Testis (tissue), 2 donors: ENCODE data around the gene EIF2S3B.

Experiments used
- POLR2A ChIP-seq: fragments of 450-650 bp; IDR thresholded peaks from one replicate; pipeline ENCODE4 v1.6.1; 2017; ENCODE audit warnings: antibody characterized with exemption, mild to moderate bottlenecking, moderate library complexity
- TF ChIP-seq, protein P1 (sequence below), 3 experiments: fragments of 450-650 bp in 2 of 3; fragments of 200-600 bp in 1 of 3; sonication (generic) in 1 of 3; IDR thresholded peaks; one replicate each; pipeline ENCODE4 v1.5.1; 2016 to 2019; ENCODE audit warnings: antibody characterized with exemption in 3 of 3, mild to moderate bottlenecking in 2 of 3, moderate library complexity in 1 of 3

DNA sequence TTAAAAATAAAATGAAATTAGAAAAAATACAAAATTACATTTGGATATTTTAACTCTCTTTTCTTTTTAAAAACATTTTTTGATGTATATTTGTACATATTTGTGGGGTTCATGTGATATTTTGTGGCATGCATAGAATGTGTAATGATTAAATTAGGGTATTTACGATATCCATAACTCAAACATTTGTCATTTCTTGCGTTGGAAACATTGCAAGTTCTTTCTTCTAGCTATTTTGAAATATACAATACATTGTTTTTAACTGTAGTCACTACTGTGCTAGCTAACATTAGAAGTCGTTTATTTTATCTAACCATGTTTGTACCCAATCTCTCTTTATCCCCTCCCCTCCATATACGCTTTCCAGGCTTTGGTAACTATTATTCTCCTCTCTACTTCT is 13.9 kb upstream of the EIF2S3B start:
- TF ChIP-seq, protein P1, sequence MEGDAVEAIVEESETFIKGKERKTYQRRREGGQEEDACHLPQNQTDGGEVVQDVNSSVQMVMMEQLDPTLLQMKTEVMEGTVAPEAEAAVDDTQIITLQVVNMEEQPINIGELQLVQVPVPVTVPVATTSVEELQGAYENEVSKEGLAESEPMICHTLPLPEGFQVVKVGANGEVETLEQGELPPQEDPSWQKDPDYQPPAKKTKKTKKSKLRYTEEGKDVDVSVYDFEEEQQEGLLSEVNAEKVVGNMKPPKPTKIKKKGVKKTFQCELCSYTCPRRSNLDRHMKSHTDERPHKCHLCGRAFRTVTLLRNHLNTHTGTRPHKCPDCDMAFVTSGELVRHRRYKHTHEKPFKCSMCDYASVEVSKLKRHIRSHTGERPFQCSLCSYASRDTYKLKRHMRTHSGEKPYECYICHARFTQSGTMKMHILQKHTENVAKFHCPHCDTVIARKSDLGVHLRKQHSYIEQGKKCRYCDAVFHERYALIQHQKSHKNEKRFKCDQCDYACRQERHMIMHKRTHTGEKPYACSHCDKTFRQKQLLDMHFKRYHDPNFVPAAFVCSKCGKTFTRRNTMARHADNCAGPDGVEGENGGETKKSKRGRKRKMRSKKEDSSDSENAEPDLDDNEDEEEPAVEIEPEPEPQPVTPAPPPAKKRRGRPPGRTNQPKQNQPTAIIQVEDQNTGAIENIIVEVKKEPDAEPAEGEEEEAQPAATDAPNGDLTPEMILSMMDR (IDR thresholded peaks at IDR 0.05): no peak
- no peak for TF ChIP-seq POLR2A
